Activated T-cell treated with anti-CD3 and anti-CD28 coated beads, Interleukin-2, amount 50 U/mL, for 1 hour (primary cell): Measurements from ENCODE around the gene WBP2.

Experiments used
- DNase-seq: peaks from one replicate; pipeline ENCODE4 v3.0.0-alpha.2; 2020

The WBP2 gene

DNA sequence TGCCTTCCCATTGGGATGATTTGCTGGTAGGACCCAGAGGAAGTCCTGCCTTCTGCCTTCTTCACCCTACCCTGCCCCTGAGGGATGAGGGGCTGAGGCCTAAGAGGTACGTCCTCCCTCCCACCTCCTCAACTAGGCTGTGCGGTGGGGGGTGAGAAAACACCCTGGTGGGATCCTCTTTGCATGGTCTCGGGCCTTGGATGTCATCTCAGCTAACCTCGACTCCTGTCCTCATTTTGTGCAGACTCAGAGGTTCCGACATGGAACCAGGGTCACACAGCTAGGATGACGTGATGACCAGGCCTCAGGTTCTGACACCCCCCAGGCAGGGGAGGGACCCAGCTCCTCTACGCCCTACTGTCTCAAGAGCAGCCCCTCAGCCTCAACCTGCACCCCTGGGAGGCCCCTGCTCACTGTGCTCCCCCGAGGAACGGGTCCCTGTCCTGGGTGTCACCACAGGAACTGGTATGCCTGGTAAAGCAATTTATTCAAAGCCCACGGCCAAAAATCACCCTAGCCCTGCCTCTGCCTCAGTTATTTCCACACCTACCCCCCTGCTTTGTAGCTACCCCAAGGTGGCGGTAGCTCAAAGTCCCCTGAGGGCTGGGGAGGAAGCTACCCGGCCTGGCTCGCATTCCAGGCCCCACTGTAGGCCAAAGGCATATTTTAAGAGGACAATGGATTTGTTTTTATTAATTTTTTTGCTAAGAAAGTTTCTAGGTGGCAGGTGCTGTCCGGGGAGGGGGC, 28.4 kb downstream of the WBP2 start:
- DNase-seq, result no peak

DNA sequence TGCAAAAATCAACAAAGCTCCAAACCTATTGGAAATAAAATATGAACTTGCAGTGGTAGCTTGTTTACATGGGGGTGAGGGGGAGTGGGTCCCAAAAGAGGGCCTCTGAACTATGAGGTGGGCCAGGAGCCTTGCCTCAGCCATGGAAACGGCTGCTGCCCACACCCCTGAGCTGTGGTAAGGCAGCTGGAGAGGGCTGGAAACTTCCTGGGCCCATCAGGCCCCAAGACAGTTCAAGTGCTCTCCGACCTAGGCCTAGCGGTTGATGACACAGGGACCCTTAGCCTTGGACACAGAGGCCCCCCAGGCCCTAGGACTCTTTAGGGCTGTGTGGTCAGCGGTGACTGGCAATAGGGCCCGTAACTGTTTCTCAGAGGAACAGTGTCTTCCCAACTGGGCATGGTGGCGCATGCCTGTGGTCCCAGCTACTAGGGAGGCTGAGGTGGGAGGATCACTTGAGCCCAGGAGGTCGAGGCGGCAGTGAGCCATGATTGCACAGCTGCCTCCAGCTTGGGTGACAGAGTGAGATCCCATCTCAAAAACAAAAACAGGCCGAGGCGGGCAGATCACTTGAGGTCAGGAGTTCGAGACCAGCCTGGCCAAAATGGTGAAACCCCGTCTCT, 29.3 kb downstream of the WBP2 start:
- DNase-seq, result no peak

DNA sequence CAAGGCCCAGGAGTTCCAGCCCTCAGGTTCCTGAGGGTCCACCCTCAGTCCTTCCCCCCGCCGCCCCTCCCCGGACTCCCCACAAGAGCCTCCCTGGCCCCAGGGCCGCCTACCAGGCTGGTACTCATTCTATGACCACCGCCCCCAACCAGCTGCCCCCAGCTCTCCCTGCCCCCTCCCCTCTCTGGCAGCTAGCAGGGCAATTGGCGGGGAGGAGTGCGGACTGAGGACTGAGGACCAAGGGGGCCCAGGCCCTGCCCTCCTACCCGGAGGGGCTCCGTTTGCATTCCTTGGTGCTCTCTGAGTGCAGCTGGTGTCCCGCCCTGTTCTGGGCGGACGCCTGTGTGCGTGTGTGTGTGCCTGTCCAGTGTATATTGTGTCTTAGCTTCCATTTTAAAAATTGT, 30.0 kb downstream of the WBP2 start:
- no peak for DNase-seq

DNA sequence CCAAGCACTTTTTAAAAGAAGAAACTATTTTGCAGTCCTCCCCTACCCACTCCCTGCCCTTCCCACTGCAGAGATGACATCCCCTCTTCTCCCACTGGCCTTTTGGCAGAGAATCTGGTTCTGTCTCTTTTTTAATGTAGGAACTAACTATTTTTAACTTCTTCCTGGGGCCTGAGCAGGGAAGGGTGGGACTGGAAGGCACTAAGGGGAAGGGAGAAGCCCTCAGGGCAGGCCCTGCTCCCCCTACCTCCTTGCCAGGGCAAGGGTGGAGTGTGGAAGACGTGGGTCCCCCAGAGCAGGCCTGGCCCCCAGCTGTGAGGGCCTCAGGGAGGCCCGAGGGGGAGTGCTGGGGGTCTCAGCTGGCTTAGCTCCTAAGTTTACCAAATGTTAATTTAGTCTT, 30.5 kb downstream of the WBP2 start:
- DNase-seq, result no peak

DNA sequence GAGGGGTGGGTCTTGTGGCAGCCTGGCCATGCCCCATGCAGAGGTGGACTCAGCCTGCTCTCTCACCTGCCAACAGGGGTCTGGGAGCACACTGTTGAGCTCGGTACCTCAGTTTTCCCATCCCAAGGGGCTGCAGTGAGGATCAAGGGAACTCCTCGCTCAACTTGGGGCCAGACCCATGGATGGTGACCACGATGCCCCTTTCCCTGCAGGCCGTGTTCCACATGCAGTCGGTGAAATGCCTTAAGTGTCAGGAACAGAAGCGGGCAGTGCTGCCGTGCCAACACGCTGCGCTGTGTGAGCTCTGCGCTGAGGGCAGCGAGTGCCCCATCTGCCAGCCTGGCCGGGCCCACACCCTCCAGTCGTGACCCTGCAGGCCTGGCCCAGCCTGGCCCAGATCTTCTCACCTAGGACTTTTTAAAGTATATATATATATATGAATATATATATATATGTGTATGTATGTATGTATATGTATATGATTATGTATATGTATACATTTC, 31.0 kb downstream of the WBP2 start:
- no peak for DNase-seq

DNA sequence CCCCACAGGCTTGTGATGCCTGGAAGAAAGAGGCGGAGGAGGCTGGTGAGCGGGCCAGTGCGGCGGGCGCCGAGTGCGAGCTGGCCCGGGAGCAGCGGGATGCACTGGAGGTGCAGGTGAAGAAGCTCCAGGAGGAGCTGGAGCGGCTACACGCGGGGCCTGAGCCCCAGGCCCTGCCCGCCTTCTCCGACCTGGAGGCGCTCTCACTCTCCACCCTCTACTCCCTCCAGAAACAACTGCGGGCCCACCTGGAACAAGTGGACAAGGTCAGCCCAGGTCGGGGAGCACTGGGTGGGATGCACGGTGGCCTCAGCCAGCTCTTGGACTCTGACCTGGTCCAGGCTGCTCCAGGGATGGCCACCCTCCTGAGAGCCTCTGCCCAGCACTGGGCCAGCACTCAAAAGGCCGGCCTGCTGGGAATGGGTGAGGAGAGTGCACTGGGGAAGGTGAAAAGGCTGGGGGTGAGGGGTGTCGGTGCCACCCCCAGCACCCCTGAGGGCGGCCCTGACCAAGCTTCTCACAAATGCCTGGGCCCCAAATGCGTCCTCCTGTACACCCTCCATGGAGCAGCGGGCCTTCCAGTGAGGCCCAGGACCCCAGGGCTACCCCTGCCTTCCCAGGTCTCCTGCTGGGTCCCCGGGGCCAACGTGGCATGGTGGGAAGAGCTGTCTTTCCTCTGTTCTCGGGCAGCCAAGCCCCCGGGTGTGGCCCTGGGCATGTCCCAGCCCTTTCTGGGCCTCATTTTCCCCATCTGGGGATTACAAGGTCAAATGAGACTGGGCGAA, 31.7 kb downstream of the WBP2 start:
- no peak for DNase-seq

DNA sequence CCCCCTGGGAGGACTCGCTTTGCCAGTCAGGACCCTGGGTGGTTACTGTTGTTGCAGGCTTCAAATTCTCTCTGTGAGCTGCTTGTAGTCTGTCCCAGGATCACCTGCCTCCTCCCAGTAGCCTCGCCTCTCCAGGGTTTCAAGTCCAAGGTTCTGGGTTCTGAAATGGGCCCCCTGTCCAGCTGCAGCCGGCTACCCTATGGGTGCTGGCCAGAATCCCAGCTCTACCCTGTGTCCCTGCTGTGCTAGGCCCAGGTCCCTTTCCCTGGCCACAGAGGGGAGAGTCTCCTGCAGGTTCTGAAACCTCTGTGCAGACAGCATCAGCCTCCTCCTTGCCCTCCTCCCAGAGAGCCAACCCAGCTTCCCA, 32.4 kb downstream of the WBP2 start:
- DNase-seq, result no peak

DNA sequence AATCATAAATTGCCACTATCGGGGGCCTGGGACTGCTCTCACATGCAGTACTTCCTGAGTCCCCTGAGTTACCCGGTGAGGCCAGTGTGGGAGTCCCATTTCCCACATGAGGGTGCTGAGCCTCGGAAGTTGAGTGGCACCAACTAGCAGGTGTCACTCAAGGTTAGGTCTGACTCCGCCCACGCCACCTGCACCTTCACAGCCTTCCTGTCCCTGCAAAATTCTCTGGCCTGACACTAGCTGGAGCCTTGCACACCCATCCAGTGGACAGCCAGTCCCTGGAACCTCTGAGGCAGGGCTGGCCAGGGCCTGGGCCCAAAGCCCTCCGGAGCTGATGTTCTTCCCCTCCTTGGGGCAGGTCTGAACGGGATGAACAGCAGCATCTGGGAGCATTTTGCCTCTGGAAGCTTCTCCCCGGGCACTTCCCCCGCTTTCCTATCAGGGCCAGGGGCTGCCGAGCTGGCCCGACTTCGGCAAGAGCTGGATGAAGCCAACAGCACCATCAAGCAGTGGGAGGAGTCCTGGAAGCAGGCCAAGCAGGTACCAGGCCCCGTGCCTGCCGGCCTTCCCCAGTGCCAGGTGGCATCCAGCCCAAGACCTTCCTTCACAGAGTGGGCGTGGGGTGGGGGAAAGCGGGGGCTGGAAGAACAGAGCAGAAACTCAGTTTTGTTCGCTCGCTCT, 32.9 kb downstream of the WBP2 start:
- peak; percentile 44 for DNase-seq

DNA sequence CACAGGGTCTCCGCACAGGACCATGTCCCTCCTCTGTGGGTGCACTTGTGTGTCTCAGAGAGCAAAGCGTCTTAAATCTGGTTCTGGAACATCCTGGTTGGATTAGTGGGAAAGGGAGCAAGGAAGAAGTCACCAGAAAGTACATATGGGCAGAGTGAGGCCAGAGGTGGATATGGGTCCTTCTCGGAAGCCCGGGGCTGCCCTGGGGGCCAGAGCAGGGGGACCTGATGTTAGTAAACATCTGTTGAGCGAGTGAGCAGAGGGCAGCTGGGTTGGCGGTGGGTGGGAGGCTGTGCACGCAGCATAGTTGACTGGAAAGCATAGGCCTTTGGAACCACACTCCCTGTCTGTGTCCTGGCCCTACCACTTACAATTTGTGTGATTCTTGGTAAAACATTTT, 33.6 kb downstream of the WBP2 start:
- no peak for DNase-seq

DNA sequence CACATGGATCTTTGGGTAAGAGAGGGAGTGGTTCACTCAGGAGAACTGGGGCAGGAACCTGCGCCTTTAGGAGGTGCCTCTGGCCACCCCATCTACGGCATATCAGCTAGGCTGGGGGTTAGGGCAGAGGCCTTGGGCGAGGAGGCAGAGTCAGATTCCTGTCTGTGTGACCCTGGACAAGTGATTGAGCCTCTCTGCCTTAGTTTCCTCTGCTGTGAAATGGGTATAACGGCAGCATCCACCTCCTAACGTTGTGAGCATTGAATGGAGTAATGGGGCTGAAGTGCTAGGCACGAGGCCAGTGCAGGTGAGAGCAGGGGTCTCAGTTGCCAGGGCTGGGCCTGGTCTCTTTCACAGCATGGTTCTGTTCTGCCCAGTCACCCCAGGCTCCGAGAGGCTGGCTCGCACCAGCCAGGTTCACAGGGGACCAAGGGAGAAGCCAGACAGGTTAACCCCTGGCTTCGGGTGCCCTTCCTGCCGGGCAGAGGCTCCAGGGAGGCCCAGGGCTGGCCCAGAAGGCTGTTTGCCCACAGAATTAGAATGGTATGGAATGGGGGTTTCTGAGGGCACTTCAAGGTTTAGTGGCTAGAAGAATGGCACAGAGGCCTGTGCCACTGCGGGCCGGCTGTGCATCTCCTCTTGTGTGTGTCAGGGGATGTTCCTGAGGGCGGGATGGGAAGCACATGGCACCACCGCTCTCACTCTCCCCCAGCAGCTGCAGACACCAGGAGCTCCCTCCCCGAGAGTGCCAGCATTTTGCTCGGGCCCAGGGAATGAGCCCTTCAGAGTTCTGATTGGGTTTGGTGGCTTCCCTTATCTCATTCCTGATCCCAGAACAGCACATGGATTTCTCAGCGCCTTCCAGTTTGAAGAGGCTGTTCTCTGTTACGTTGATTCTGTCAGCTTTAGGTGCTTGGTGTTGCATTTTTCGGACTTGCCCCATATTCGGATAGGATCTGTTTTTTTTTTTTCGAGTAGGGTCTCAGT, 34.7 kb downstream of the WBP2 start:
- no peak for DNase-seq

DNA sequence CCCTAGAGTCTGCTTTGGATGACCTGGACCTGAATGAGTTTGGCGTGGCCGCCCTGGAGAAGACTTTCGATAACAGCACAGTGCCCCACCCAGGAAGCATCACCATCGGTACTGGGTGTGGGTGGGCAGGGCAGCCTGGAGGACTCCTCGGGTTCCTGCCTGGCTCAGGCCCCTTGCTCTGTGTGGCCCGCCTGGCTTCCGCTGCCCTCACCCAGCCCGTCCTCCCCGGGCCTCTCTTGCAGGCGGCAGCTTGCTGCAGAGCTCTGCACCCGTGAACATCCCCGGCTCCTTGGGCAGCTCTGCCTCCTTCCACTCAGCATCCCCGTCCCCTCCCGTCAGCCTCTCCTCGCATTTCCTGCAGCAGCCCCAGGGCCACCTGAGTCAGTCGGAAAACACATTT, 35.5 kb downstream of the WBP2 start:
- DNase-seq, result no peak

DNA sequence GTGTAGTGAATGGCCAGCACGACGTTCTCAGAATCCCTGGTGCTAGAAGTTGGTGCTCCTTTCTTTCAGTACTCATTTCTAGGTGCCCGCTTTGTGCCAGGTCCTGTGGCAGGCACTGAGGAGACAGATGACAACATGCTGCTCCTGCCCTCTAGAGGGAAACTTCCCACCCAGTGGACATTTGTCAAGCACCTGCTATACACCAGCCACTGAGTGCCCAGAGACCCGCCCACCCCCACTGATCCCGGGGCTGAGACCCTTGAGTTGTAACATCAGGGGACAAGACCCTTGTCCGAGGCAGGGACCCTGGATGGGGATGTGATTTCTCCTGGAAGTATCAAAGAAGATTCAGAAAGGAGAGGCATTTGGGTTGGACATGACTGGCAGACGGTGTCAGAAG, 36.0 kb downstream of the WBP2 start:
- no peak for DNase-seq

DNA sequence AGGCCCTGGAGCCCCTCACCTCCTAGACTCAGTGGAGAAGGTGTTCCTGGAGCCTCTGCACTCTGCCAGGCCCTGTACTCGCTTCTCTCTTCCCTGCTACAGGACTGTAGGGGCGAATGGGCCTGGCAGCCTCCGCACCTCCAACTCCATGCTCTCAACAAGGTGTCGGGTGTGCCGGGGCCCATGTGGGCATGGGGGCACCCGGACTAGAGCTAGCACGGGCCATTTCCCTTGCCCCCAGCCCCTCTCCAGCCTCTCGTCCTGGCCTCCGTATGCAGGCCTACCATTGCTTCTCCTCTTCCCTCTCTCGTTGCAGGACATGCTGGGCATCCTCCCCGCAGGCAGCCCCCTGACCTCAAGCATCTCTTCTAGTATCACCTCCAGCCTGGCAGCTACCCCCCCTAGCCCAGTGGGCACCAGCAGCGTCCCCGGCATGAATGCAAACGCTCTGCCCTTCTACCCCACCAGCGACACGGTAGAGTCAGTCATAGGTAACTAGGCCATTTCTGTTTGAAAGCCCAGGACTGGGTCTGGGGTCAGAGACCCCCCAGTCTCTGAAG, 36.7 kb downstream of the WBP2 start:
- DNase-seq, result no peak

DNA sequence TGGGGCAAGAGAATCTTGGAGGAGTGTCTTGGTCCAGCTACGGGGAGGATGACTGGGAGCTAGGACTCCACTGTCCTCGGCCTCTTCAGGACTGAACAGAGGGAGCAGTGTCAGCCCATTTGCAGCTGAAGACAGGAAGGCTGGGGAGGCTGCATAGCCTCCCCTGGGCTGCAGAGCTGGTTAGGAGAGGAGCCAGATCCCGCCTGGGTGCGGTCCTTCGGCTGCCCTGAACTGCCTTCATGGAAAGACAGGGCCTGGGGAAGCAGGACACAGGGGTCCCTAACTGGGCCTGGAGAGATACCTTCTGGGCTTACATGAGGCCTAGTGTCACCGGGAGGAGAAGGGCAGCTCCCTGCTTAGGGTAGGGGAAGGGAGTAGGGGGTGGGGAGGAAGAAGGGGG, 37.6 kb downstream of the WBP2 start:
- DNase-seq, result no peak

DNA sequence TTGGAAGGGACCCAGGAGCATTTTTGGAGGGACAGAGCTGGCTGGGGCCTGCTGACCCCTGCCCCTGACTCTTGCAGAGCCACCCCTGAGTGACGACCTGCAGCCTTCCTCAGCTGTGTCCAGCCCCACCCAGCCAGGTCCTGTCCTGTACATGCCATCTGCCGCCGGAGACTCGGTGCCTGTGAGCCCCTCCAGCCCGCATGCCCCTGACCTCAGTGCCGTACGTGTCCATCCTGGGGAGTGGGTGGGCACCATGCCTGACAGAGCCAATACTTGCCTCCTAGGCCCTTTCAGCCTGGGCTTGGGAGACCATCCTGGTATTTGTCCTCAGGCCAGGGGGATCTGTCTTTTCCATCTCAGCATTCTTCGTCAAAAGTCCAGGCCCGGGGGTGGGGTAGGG, 38.4 kb downstream of the WBP2 start:
- no peak for DNase-seq

DNA sequence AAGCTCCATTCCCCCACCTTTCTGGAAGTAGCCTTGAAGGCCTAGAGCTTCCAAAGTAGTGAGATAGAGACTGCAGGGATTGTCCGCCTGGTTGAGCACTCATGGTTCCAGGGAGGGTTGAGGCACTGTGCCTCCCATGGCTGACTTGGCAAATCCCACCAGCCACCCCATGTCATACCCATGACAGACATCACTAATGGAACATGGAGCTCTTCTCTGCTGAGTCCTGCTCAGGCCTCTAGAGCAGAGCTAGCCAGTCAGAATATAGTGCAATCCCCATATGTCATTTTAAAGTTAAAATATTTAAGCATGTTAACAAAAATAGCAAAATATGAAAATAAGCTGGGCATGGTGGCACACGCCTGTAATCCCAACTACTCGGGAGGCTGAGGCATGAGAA, 39.7 kb downstream of the WBP2 start:
- no peak for DNase-seq

DNA sequence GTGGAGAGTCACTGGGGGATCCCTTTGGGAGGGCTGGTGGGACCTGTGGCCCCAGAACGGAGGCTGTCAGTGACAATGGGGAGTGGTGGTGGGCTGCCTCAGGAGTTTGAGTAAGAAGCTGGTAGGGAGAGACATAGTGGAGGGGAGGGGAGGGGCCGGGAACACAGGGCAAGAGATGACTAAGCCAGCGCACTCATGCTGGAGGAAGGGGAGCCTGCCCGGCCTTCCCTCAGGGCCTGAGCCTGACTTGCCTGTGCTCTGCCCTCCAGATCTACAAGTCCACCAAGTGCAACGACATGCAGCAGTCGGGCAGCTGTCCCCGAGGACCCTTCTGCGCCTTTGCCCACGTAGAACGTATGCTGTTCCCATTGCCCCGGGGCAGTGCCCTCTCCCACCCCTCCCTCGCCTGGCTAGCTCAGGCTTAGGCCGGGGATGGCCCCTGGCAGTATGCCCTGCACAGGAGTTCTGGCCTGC, 40.2 kb downstream of the WBP2 start:
- no peak for DNase-seq

DNA sequence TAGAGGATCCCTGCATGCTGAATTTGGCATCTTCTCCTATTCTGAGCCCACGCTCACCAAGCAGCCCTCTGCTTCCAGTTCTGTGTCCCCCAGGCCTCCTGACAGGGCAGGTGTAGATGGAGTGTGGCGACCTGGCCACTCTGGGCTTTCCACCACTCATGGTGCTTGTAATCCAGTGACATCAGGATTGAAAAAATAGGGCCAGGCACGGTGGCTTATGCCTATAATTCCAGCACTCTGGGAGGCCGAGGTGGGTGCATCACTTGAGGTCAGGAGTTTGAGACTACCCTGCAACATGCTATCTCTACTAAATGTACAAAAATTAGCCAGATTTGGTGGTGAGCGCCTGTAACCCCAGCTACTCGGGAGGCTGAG, 41.1 kb downstream of the WBP2 start:
- DNase-seq, result no peak

DNA sequence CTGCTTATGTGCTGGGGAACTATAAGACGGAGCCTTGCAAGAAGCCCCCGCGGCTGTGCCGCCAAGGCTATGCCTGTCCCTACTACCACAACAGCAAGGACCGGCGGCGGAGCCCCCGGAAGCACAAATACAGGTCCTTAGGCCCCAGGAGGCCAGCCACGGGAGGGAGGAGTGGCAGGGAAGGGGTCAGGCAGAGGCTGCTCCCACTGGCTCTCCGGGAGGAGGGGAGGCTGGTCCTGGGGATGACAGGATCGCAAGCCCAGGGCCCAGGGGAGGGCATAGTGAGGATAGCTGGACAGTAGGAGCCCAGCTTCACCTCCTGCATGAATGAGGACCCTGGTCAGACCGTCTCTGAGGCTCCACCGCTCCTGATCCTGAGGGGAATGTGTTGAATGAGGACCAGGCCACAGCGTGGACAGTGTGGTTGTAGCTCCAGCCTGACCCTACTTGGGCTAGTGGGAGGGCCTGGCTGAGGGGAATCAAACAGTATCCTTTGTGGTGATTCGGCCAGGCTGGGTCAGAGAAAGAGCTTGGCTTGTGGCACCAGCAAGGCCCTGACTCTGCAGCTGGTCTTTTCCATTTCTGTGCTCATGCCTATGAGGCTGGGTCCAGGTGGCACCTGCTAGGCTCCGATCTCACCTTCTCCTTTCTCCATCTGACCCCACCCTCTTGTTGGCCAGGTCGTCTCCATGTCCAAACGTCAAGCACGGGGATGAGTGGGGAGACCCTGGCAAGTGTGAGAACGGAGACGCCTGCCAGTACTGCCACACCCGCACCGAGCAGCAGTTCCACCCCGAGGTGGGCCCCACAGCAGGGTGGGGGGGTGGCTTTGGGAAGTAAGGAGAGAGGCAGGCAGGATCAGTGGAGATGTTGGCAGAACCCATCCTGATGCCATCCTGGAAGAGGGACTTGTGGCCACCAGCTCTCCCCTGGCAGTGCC, 41.8 kb downstream of the WBP2 start:
- no peak for DNase-seq
